Cardiac muscle cell (in vitro differentiated cells and primary cell): ENCODE measurements around the gene F10. TPM values are rescaled to one million over a fixed set of nuclear protein-coding genes. Genes with fewer than 3 reads are reported as not detected.
A peak's percentile ranks its signal among the peaks of the same experiment; 100 is the strongest.

Source experiments
- DNase-seq, 2 donors: peaks; one replicate each; pipeline versions ENCODE4 v3.0.0 to v3.0.0-alpha.2; 2010 to 2017; ENCODE audit warnings: low read depth in 1 of 2, low spot score in 1 of 2
- H3K27ac ChIP-seq: fragments of 200-600 bp; sonication (generic); 2 replicates; pipeline ENCODE4 v1.5.1; 2016
- H3K27me3 ChIP-seq: fragments of 200-600 bp; sonication (generic); 2 replicates; pipeline ENCODE4 v1.6.0; 2016; ENCODE audit warnings: control low read depth
- H3K36me3 ChIP-seq: fragments of 200-600 bp; sonication (generic); 2 replicates; pipeline ENCODE4 v1.5.1; 2016; ENCODE audit warnings: control low read depth
- H3K4me1 ChIP-seq: fragments of 200-600 bp; sonication (generic); 2 replicates; pipeline ENCODE4 v1.8.1; 2017; ENCODE audit warnings: low read depth, mild to moderate bottlenecking, mixed run types
- H3K4me3 ChIP-seq: fragments of 200-600 bp; sonication (generic); 2 replicates; pipeline ENCODE4 v1.5.1; 2016; ENCODE audit warnings: mild to moderate bottlenecking
- H3K9me3 ChIP-seq: fragments of 200-600 bp; sonication (generic); 2 replicates; pipeline ENCODE4 v1.5.1; 2017; ENCODE audit warnings: low read depth, mild to moderate bottlenecking, control low read depth
- polyA plus RNA-seq: library from polyadenylated mRNA; unstranded; fragments of >200 nt; fragmentation: Nextera tagmentation; extraction: Ambion mirVana; gene quantifications from 2 replicates; pipeline ENCODE4 v1.2.1, GENCODE V29; 2016
- total RNA-seq: library from RNA; depleted of rRNA; stranded (reverse); fragments of >200 nt; gene quantifications from 2 replicates; pipeline ENCODE4 v1.2.3, GENCODE V29; 2016
- TF ChIP-seq, protein P1 (sequence below): IDR thresholded peaks from 2 replicates; pipeline ENCODE4 v1.5.1; 2012; ENCODE audit warnings: low read depth, mild to moderate bottlenecking, low read length

F10 gene
- total and polyA plus RNA-seq, 2 experiments from 2014 or later, result 4.0 to 6.6 TPM

DNA sequence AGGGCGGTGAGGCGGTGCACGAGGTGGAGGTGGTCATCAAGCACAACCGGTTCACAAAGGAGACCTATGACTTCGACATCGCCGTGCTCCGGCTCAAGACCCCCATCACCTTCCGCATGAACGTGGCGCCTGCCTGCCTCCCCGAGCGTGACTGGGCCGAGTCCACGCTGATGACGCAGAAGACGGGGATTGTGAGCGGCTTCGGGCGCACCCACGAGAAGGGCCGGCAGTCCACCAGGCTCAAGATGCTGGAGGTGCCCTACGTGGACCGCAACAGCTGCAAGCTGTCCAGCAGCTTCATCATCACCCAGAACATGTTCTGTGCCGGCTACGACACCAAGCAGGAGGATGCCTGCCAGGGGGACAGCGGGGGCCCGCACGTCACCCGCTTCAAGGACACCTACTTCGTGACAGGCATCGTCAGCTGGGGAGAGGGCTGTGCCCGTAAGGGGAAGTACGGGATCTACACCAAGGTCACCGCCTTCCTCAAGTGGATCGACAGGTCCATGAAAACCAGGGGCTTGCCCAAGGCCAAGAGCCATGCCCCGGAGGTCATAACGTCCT, 26.4 kb downstream of the F10 start:
- Histone ChIP-seq H3K4me1 (peaks cover 14% of the 10 kb centered on the region), H3K36me3 (no peaks in the 10 kb centered on the region), H3K4me3 (no peak overlapping the region), H3K27ac (no peak overlapping the region), H3K27me3 (peaks cover 33% of the 10 kb centered on the region), H3K9me3 (no peaks in the 10 kb centered on the region)
- TF ChIP-seq, protein P1, sequence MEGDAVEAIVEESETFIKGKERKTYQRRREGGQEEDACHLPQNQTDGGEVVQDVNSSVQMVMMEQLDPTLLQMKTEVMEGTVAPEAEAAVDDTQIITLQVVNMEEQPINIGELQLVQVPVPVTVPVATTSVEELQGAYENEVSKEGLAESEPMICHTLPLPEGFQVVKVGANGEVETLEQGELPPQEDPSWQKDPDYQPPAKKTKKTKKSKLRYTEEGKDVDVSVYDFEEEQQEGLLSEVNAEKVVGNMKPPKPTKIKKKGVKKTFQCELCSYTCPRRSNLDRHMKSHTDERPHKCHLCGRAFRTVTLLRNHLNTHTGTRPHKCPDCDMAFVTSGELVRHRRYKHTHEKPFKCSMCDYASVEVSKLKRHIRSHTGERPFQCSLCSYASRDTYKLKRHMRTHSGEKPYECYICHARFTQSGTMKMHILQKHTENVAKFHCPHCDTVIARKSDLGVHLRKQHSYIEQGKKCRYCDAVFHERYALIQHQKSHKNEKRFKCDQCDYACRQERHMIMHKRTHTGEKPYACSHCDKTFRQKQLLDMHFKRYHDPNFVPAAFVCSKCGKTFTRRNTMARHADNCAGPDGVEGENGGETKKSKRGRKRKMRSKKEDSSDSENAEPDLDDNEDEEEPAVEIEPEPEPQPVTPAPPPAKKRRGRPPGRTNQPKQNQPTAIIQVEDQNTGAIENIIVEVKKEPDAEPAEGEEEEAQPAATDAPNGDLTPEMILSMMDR, result no peak
- DNase-seq, result no peak

DNA sequence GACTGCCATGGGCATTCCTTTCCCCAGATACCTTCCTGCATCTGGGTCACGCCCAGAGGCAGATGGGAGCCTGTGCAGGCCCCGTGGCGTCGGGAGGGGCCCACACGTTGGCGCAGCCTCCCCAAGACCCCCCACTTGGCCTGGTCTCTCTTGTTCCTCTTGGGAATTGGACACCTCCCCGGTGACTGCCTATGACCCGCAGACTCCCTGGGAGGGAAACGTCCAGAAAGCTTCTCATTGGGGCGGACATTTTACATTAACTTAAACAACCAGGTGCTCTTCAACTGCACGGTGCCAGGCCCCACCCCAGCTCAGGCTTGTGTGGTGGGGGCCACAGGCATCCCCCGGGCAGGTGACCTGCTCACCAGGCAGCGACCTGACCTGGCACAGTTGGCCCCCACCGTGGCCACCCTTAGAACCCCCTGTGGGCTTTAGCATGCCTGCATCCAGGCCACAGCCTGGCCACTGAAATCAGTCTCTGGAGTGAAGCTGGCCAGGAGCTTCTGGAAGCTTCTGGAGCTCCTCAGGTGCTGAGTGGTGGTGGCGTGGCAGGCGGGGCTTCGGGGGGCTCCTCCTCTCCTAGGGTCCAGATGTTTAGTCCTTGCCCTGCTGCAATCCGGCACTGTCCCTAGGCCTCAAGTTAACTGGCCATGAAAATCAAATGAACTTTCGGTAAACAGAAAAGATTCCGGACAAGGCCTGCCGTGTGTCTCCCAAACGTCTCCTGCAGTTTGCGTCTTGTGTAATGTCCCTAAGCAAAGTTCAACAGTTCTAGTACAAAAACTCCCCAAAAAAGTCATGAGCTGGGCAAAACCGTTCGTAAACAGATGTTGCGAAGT, 27.3 kb downstream of the F10 start:
- Histone ChIP-seq H3K9me3 (no peaks in the 10 kb centered on the region), H3K36me3 (no peaks in the 10 kb centered on the region), H3K27ac (no peak overlapping the region), H3K4me3 (no peak overlapping the region), H3K27me3 (peaks cover 30% of the 10 kb centered on the region), H3K4me1 (peaks cover 14% of the 10 kb centered on the region)
- TF ChIP-seq, protein P1, result no peak
- no peak for DNase-seq

DNA sequence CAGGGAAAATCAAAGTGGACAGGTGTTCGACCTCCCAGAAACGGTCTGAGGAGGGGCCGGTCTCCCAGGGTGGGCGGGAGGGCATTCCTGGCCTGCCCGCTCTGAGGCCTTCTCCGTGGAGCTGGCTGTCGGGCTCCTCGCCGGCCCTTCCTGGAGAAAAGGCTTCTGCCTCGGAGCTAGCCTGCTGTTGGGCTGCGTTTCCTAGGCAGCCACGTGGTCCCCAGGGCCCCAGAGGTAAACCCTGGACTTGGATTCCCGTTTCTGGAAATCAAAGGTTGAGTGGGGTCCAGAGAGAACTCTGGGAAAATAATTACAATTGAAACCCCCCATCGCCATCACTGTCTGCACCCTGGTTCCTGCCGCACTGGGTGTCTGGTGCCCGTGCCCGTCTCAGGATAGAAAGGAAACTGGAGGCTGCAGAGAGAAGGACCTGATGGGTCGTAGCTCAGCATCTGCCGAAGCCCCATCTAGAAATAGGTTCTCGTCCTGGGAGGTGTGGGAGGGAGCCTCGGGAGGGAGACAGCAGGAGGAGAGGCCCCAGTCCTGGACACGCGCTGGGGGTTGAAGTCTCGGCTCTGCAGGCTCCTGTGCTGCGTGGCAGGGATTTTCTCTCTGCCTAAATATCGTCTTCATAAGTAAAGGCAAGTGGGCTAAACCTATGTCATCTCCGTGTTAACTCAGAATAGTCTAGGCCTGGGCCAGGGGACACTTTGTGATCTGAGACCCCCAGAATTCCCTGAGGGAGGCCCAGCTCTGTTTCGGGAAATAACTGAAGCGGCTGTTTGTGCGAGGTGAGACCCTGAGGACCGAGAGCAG, 28.2 kb downstream of the F10 start:
- H3K27me3 ChIP-seq, result peaks cover 30% of the 10 kb centered on the region
- peaks cover 14% of the 10 kb centered on the region for H3K4me1 ChIP-seq
- TF ChIP-seq, protein P1, result no peak
- no peak overlapping the region for H3K27ac ChIP-seq
- H3K9me3 ChIP-seq, result no peaks in the 10 kb centered on the region
- no peaks in the 10 kb centered on the region for H3K36me3 ChIP-seq
- DNase-seq, result no peak
- no peak overlapping the region for H3K4me3 ChIP-seq

DNA sequence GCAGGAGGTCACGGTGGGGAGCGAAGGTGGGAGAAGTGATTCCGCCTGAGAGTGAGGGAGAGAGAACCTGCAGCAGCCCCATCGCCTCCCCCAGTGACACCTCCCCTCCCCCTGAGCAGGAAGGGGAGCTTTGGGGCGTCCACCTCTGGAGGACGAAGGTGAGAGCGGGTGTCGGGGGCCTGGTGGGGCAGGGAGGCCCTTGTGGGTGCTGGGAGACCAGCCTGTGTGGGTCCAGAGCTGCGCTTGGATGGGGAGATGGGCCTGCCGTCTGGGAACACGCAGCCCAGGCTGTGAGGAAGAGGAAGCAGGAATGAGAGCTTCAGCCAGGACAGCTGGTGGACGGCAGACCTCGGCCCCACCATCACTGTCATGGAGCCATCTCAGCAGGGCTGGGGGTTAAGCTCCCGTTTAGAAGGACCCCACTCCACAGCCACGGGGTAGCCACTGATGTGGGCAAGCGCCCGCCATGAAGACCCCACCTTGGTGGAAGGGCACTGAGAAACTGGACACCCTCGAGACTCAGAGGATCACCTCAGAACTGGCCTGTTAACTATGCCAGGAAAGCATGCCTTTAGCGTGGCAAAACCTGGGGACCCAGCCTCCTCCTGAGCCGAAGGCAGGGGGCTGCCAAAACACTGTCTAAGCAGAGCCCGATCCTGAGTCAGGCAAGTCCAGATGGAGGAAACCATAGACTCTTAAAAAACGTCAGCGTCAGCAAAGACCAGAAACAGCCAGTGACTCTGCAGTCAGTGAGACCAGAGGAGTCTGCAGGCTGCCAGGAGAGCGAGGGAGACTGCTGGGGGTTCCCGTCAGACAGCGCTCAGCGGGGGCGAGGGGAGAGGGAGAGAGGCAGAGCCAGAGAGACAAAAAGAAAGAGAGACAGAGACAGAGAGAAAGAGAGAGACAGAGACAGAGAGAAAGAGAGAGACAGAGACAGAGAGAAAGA, 29.4 kb downstream of the F10 start:
- TF ChIP-seq, protein P1, result no peak
- Histone ChIP-seq H3K9me3 (no peaks in the 10 kb centered on the region), H3K36me3 (no peaks in the 10 kb centered on the region), H3K27me3 (peaks cover 20% of the 10 kb centered on the region), H3K4me3 (no peak overlapping the region), H3K4me1 (peaks cover 14% of the 10 kb centered on the region), H3K27ac (no peak overlapping the region)
- DNase-seq, result peak in 1 of 2 donors; percentile 70

DNA sequence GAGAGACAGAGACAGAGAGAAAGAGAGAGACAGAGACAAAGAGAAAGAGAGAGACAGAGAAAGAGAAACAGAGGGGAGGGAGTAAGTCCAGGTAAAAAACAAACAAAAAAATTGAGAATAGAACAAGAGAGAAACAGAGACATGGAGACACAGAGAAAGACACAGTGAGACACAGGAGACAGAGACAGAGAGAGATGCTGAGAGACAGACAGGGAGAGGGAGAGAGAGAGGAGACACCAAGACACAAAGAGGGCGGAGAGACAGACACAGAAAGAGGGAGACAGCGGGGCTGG, 30.0 kb downstream of the F10 start:
- no peak overlapping the region for H3K4me3 ChIP-seq
- H3K4me1 ChIP-seq, result peaks cover 14% of the 10 kb centered on the region
- TF ChIP-seq, protein P1, result no peak
- no peaks in the 10 kb centered on the region for H3K9me3 ChIP-seq
- peaks cover 15% of the 10 kb centered on the region for H3K27me3 ChIP-seq
- DNase-seq, result no peak
- H3K27ac ChIP-seq, result no peak overlapping the region
- no peaks in the 10 kb centered on the region for H3K36me3 ChIP-seq
